Stimulated activated naive CD4-positive, alpha-beta T cell (primary cell): Measurements from ENCODE around the gene MCM9.
"Not testable (repeated sequence)": the region's sequence is repeated elsewhere in the genome, so short reads cannot be mapped to it uniquely, and the experiment has no call there.

Experiments used
- DNase-seq, 6 experiments: peaks; one replicate each; lab custom pipeline; 2025; lab: John Stamatoyannopoulos, UW

The MCM9 gene

GRCh38 chr6:118893807-118894424 is 41.0 kb downstream of the MCM9 start, which contains the start of gene ASF1A:
TSS of gene ASF1A (plus strand) at chr6:118894152. CDS start at chr6:118894414, 262 bp downstream.
- DNase-seq: peak; percentile 91 to 97 (median 95)

DNA sequence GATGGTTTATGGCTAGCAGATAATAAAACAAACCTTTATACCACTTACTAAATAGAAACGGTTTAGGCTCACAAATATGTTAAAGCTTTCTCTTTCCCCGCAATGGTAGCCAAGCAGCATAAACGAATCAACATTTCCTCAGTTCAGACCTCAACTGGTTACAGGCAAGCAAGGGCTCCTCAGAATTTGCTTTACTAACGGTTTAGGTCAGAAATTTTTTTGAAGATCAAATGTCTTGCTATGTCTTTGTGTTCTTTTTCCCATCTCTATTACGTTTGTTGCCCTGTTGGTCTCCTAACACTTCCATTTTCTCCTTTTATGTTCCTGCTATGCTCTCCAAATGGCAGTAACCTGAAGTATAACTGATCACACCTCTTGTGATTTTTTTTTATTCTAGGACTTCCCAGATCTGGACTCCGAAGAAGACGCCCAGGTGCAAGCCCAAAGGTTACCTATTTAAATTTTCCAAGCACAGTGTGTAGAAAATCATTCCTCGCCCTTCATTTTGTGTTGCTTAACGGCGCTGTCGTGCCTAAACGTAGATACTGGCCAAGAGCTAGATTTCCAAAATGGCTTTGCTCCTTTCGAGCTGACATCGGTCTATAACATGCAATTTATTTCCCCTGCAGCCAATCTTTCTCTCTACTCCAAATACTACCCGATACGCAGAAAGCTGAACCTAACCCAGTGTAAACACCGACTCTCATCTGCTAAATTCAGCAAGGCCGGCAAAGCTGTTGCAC is 41.7 kb downstream of the MCM9 start:
- peak in 4 of 6 experiments; percentile 42 to 92 (median 72) for DNase-seq

DNA sequence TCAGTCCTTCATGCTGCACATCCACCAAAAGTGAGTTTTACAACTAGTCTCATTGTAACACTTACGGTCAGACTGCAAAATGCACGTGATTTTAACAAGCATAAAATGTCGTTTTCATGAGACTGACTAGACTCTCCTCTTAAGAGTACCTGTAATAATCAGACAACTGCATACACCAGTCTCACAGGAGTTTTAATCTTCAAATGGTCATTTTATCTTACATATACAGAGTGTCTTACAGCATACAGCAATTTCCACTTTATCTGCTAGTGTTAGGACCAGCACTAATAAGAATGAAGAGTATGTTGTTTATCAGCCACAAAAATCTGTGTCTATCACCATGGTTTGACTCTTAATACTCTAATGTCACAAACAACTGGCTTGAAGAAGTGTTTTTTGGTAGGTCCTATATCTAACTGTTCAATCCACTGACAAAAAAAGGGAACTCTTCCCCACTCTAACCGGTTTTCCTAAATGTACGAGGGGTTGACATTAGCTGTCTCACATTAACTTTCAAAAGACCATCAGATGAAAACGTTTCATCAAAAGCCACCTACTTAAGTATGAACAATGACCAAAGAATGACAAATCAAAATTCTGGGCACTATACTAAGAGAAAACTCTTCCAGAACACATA is 42.5 kb downstream of the MCM9 start:
- peak in 3 of 6 experiments; percentile 4 to 51 (median 12) for DNase-seq

GRCh38 chr6:118890997-118891790 is 43.8 kb downstream of the MCM9 start:
- no peak for DNase-seq

- DNase-seq: no peak
Observed at GRCh38 chr6:118889163-118889562, 45.8 kb downstream of the MCM9 start.

DNA sequence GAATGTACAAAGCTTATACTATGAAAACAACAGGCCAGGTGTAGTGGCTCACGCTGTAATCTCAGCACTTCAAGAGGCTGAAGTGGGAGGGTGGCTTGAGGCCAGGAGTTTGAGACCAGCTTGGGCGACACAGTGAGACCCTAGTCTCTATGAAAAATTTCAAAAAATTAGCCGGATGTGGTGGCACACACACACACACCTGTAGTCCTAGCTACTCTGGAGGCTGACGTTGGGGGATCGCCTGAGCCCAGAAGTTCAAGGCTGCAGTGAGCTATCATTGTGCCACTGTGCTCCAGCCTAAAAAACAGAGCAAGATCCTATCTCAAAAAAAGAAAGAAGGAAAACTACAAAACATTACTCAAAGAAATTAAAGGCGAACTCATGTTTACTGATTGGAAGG is 48.3 kb downstream of the MCM9 start:
- no peak for DNase-seq

GRCh38 chr6:118882314-118882905 is 52.5 kb downstream of the MCM9 start:
- no peak for DNase-seq

GRCh38 chr6:118881440-118882313 is 53.3 kb downstream of the MCM9 start:
- DNase-seq: no peak

DNA sequence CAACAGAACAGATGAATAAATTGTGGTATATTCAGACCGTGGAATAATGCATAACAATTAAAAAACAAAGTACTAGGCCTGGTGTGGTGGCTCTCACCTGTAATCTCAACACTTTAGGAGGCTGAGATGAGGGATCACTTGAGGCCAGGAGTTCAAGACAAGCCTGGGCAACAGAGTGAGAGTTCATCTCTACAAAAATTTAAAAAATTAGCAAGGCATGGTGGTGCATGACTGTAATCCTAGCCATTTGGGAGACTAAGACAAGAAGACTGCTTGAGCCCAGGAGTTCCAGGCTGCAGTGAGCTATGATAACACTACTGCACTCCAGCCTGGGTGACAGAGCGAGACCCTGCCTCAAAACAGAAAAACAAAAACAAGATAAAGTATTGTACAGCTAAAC is 57.2 kb downstream of the MCM9 start:
- DNase-seq: no peak

DNA sequence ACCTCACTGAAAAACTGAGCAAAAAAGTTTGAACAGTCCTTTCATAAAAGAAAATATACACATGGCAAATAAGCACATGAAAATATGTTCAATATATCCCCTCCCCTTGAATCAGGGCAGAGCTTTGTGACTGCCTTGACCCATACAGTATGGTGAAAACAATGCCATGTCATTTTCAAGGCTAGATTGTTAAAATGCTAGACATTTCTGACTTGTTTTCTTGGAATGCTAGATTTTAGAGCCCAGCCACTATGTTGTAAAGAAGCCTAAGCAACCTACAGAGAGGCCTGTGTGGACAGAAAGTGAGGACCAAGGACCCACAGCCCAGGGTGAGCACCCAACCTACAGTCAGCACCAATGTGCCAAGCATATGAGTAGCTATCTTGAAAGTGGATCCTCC is 58.1 kb downstream of the MCM9 start:
- no peak for DNase-seq

DNA sequence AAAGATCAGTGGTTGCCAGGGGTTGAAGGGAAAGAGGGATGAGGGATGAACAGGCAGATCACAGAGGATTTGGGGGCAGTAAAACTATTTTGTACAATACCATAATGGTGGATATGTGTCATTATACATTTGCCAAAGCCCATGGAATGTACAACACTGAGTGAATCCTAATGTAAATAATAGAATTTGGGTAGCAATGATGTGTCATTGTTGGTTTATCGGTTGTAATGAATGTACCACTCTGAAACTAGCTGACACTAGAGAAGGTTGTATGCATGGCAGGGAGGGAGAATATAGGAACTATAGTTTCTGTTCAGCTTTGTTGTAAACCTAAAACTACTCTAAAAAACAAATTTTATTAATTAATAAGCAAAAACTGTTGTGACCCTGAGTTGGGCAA is 58.8 kb downstream of the MCM9 start:
- DNase-seq: no peak

- no peak for DNase-seq
Observed at GRCh38 chr6:118875672-118876071, 59.3 kb downstream of the MCM9 start.

GRCh38 chr6:118873239-118873638 is 61.7 kb downstream of the MCM9 start:
- DNase-seq: no peak

GRCh38 chr6:118872726-118873125 is 62.2 kb downstream of the MCM9 start:
- DNase-seq: no peak

DNA sequence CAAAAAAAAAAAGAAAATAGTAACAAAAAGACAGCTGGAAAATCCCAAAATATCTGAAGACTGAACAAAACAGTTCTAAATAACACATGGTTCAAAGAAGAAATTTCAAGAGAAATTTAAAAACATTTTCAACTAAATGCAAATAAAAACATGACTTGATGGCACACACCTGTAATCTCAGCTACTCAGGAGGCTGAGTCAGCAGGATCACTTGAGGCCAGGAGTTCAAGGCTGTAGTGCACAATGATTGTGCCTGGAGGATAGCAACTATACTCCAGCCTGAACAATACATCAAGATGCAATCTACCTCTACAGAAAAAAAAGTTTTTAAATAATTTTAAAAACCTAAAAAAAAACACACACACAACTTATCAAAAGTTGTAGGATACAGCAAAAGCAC is 62.6 kb downstream of the MCM9 start:
- no peak for DNase-seq

DNA sequence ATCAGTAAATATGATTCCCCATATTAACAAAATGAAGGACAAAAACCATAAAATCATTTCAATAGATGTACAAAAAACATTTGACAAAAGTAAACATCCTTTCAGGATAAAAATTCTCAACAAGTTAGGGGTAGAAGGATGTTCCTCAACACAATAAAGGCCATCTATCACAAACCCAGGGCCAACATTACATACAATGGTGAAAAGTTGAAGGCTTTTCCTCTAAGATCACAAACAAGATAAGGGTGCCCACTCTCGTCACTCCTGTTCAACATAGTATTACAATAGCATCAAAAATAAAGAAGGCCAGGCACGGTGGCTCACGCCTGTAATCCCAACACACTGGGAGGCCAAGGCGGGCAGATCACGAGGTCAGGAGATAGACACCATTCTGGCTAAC is 63.6 kb downstream of the MCM9 start:
- no peak for DNase-seq

- DNase-seq: no peak
Observed at GRCh38 chr6:118869894-118870589, 64.9 kb downstream of the MCM9 start.

- no peak for DNase-seq
Observed at GRCh38 chr6:118869350-118869749, 65.6 kb downstream of the MCM9 start.

GRCh38 chr6:118868901-118869300 is 66.1 kb downstream of the MCM9 start:
- not testable (repeated sequence) for DNase-seq

- DNase-seq: no peak
Observed at GRCh38 chr6:118867181-118867580, 67.8 kb downstream of the MCM9 start.

DNA sequence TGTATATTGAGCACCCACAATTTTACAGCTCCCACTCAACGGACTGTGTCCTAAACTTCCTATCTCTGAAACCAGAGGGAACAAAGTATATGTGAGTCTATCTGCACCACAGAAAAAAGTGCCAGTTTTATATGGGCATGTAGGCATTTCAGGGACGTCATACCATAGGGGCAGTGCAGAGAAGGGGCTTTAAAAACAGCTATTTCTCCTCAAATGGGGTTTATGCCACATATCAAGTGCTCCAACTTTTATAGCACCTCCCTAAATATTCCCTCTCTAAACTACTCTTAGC is 69.9 kb downstream of the MCM9 start:
- DNase-seq: no peak
